GM18505 (cell line): ENCODE measurements around the gene USO1.
"Not testable (repeated sequence)": the region's sequence is repeated elsewhere in the genome, so short reads cannot be mapped to it uniquely, and the experiment has no call there.

Experiments
- ATAC-seq: cut with Tn5 transposase; IDR thresholded peaks from one replicate; pipeline ENCODE4 v1.9.1; 2021; ENCODE audit not compliant: unreplicated experiment
- POLR2A ChIP-seq: IDR thresholded peaks from 4 replicates; pipeline ENCODE4 v1.6.1; 2011; ENCODE audit warnings: borderline replicate concordance; ENCODE audit not compliant: insufficient read depth, insufficient read length; ENCODE audit errors: extremely low read depth

Gene USO1

DNA sequence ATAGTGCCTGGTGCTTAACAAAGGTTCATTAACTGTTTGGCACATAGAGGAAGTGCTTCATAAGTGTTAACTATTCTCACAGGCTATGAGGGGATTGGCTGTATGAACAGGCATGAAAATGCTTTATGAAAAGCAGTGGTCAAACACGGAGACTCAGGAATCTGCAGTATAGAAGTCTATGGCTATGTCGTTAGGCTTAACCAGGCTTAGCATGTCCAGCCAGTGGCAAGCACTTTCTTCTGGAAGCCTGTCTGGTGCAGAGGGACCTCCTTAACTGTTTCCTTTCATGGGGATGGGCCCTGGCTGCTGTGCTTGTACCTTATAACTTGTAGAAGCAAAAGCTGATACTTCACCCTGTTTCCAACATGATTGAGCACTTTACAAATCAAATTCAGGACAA, 99.4 kb downstream of the USO1 start:
- ATAC-seq = no peak
- no peak for TF ChIP-seq POLR2A

GRCh38 chr4:75830906-75831305, 106.5 kb downstream of the USO1 start:
- ATAC-seq = no peak

DNA sequence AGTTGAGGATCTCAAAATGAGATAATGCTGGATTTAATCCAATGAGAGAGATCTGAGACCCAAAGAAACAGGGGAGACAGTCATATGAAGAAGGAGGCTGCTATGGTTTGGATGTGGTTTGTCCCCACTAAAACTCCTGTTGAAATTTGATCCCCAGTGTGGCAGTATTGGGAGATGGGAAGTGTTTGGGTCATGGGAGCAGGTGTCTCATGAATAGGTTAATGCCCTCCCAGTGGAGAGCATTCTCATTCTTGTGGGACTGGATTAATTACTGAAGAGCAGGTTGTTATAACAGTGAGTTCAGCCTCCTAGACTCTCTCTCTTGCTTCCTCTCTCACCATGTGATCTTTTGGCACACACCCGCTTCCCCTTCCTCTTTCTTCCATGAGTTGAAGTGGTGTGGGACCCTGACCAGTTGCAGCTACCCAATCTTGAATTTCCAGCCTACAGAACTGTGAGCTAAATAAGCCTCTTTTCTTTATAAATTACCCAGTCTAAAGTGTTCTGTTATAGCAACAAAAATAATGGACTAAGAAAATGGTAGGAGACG, 107.6 kb downstream of the USO1 start:
- no peak for TF ChIP-seq POLR2A
- ATAC-seq = no peak

More at GRCh38 chr4:75830906-75831305, 106.5 kb downstream of the USO1 start:
- no peak for TF ChIP-seq POLR2A

- ATAC-seq = no peak
- no peak for TF ChIP-seq POLR2A
These were observed 109.9 kb downstream of the USO1 start for GRCh38 chr4:75834095-75834771.

- no peak for ATAC-seq
- no peak for TF ChIP-seq POLR2A
These were observed 110.4 kb downstream of the USO1 start for GRCh38 chr4:75834772-75835154.

GRCh38 chr4:75841641-75842520, 117.5 kb downstream of the USO1 start:
- TF ChIP-seq POLR2A = no peak
- no peak for ATAC-seq

GRCh38 chr4:75843596-75843995, 119.2 kb downstream of the USO1 start:
- no peak for ATAC-seq
- TF ChIP-seq POLR2A = no peak

GRCh38 chr4:75844151-75844662, 119.8 kb downstream of the USO1 start:
- ATAC-seq = no peak
- no peak for TF ChIP-seq POLR2A

DNA sequence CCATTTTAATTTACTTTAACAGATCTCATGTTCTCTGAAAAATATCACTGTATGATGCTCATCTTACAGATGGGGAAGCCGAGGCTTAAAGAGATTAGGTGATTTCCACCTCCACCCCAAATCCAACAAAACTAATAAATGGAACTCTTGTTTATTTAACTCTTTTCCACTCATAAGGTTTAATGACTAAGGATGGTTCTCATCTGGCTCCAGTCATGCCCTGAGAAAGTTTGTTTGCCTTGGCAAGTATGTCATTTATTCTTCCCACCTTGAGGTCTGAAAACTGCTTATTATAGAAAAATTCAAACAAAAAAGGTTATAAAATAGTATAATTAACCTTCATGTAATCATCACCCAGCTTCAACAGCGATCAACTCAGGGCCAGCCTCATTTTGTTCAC, 121.6 kb downstream of the USO1 start:
- no peak for TF ChIP-seq POLR2A
- no peak for ATAC-seq

- not testable (repeated sequence) for ATAC-seq
These were observed 123.9 kb downstream of the USO1 start for GRCh38 chr4:75848171-75848760.

- TF ChIP-seq POLR2A = no peak
- ATAC-seq = no peak
These were observed 124.5 kb downstream of the USO1 start for GRCh38 chr4:75848891-75849290.

DNA sequence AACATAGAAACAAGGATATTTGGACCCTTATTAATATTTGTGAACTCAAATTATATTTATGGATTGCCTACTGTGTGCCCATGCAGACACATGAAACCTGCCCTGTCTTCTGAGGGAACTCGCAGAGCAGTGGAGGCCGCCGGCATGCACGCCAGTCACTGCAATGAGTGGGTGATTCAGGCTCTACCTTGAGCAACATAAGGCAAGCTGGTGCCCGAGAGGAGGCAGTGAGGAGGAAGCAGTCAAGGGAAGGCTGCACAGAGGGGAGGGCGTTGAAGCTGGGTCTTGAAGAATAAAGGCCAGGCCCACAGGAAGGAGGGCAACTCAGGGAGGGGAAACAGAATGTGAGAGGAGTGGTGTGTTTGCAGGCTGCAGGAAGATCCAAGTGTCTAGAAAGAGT, 125.1 kb downstream of the USO1 start:
- TF ChIP-seq POLR2A = no peak
- ATAC-seq = no peak

GRCh38 chr4:75858721-75859120, 134.3 kb downstream of the USO1 start:
- no peak for TF ChIP-seq POLR2A
- ATAC-seq = no peak

GRCh38 chr4:75860606-75861005, 136.2 kb downstream of the USO1 start:
- no peak for ATAC-seq
- TF ChIP-seq POLR2A = no peak
